Measurements from ENCODE around the gene MRFAP1L1. TPM values are rescaled to one million over a fixed set of nuclear protein-coding genes. Genes with fewer than 3 reads are reported as not detected.
"Not testable (repeated sequence)": the region's sequence is repeated elsewhere in the genome, so short reads cannot be mapped to it uniquely, and the experiment has no call there.

MRFAP1L1 gene
- total and polyA plus RNA-seq, 4 donors: 46.1 to 75.1 (median 56.3) TPM

DNA sequence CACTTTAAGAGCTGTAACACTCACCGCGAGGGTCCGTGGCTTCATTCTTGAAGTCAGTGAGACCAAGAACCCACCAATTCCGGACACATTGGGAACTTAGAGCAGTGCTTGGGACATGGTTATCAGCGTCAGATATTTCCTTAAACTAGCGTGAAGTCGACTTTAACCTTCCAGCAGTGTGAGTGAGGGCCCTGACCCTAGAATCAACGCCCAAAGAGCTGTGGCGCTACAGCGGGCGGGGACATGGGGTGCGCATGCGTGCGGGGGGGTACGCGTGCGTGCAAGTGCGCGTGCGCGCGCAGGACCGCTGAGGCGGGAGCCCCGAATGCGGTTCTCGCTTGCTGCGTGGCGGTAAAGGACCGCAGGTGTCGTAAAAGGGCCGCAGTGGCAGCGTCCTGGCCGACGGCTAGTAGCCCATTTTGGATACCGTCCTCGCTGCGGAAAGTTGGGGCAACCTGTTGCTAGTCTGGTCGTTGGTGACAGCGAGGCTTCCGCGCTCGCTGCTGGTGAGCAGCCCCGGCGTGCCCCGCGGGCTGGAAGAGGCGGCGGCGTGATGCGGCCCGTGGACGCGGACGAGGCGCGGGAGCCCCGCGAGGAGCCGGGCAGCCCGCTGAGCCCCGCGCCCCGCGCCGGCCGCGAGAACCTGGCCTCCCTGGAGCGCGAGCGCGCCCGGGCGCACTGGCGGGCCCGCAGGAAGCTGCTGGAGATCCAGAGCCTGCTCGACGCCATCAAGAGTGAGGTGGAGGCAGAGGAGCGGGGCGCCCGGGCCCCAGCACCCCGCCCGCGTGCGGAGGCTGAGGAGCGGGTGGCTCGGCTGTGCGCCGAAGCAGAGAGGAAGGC lies 35.8 kb downstream of the MRFAP1L1 start:
- peak overlapping the region; percentile 71 to 86 for H3K27ac ChIP-seq (ENCODE audit: low read depth in 1 of 2, low read length in 1 of 2)
- no peaks in the 10 kb centered on the region for H3K9me3 ChIP-seq (ENCODE audit: control insufficient read depth in 4 of 4, insufficient read depth in 3 of 4, low read length in 3 of 4)
- DNase-seq (peak; percentile 94 to 97 (median 95)), ATAC-seq (ENCODE audit: insufficient read depth, low FRiP score) (peak; percentile 89)
- peak overlapping the region; percentile 80 for H3K4me3 ChIP-seq
- TF ChIP-seq, protein P1, sequence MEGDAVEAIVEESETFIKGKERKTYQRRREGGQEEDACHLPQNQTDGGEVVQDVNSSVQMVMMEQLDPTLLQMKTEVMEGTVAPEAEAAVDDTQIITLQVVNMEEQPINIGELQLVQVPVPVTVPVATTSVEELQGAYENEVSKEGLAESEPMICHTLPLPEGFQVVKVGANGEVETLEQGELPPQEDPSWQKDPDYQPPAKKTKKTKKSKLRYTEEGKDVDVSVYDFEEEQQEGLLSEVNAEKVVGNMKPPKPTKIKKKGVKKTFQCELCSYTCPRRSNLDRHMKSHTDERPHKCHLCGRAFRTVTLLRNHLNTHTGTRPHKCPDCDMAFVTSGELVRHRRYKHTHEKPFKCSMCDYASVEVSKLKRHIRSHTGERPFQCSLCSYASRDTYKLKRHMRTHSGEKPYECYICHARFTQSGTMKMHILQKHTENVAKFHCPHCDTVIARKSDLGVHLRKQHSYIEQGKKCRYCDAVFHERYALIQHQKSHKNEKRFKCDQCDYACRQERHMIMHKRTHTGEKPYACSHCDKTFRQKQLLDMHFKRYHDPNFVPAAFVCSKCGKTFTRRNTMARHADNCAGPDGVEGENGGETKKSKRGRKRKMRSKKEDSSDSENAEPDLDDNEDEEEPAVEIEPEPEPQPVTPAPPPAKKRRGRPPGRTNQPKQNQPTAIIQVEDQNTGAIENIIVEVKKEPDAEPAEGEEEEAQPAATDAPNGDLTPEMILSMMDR (IDR thresholded peaks at IDR 0.05; ENCODE audit: control extremely low read depth, extremely low read depth): no peak
- 1 to 2% methylated on average over 80 to 89 of the region's 89 CpGs for WGBS, 2 donors
- peak overlapping the region; percentile 40 to 87 for H3K9ac ChIP-seq (ENCODE audit: insufficient read depth in 1 of 2, low read length in 2 of 2)
- H3K27me3 ChIP-seq (ENCODE audit: control insufficient read depth in 3 of 3, insufficient read depth in 3 of 3, low read length in 2 of 3): no peaks in the 10 kb centered on the region
- peaks cover 11 to 28% (median 19%) of the 10 kb centered on the region in 5 donors for H3K4me1 ChIP-seq (ENCODE audit: control insufficient read depth in 5 of 5, insufficient read depth in 5 of 5, low read length in 5 of 5)
- H3K36me3 ChIP-seq (ENCODE audit: control insufficient read depth in 4 of 4, insufficient read depth in 4 of 4, low read length in 4 of 4): peaks cover 0 to 10% (median 3%) of the 10 kb centered on the region in 4 donors

DNA sequence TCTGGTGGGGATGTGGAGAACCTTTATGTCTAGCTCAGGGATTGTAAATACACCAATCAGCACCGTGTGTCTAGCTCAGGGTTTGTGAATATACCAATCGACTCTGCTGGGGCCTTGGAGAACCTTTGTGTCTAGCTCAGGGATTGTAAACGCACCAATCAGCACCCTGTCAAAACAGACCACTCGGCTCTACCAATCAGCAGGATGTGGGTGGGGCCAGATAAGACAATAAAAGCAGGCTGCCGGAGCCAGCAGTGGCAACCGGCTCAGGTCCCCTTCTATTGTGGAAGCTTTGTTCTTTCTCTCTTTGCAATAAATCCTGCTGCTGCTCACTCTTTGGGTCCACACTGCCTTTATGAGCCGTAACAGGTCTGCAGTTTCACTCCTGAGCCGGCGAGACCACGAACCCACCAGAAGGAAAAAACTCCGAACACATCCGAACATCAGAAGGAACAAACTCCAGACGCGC lies 36.4 kb downstream of the MRFAP1L1 start:
- H3K9ac ChIP-seq (ENCODE audit: insufficient read depth in 1 of 2, low read length in 2 of 2): peak overlapping the region; percentile 40 to 87
- 27 to 34% methylated on average over 14 of the region's 14 CpGs for WGBS, 2 donors

DNA sequence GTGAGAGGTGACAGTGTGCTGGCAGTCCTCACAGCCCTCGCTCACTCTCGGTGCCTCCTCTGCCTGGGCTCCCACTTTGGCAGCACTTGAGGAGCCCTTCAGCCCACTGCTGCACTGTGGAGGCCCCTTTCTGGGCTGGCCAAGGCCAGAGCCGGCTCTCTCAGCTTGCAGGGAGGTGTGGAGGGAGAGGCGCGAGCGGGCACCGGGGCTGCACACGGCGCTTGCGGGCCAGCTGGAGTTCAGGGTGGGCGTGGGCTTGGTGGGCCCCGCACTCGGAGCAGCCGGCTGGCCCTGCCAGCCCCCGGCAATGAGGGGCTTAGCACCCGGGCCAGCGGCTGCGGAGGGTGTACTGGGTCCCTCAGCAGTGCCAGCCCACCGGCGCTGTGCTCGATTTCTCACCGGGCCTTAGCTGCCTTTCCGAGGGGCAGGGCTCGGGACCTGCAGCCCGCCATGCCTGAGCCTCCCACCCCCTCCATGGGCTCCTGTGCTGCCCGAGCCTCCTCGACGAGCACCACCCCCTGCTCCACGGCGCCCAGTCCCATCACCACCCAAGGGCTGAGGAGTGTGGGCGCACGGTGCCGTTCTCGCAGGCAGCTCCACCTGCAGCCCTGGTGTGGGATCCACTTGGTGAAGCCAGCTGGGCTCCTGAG lies 37.0 kb downstream of the MRFAP1L1 start:
- H3K27me3 ChIP-seq (ENCODE audit: control insufficient read depth in 3 of 3, insufficient read depth in 3 of 3, low read length in 2 of 3); H3K9ac ChIP-seq (ENCODE audit: insufficient read depth in 1 of 2, low read length in 2 of 2); ATAC-seq (ENCODE audit: insufficient read depth, low FRiP score); DNase-seq; H3K4me3 ChIP-seq; H3K9me3 ChIP-seq (ENCODE audit: control insufficient read depth in 4 of 4, insufficient read depth in 3 of 4, low read length in 3 of 4): not testable (repeated sequence)
- Histone ChIP-seq H3K36me3 (ENCODE audit: control insufficient read depth in 4 of 4, insufficient read depth in 4 of 4, low read length in 4 of 4) (peaks cover 0 to 10% (median 3%) of the 10 kb centered on the region in 4 donors), H3K27ac (ENCODE audit: low read depth in 1 of 2, low read length in 1 of 2) (peak overlapping the region in 1 of 2 donors; percentile 28), H3K4me1 (ENCODE audit: control insufficient read depth in 5 of 5, insufficient read depth in 5 of 5, low read length in 5 of 5) (peaks cover 11 to 28% (median 19%) of the 10 kb centered on the region in 5 donors)
- 96 to 97% methylated on average over 28 to 34 of the region's 34 CpGs for WGBS, 2 donors

More for the DNA sequence above, 36.4 kb downstream of the MRFAP1L1 start:
- not testable (repeated sequence) for ATAC-seq (ENCODE audit: insufficient read depth, low FRiP score); H3K9me3 ChIP-seq (ENCODE audit: control insufficient read depth in 4 of 4, insufficient read depth in 3 of 4, low read length in 3 of 4); H3K4me3 ChIP-seq; H3K27me3 ChIP-seq (ENCODE audit: control insufficient read depth in 3 of 3, insufficient read depth in 3 of 3, low read length in 2 of 3)
- H3K27ac ChIP-seq (ENCODE audit: low read depth in 1 of 2, low read length in 1 of 2): peak overlapping the region; percentile 71 to 86
- H3K36me3 ChIP-seq (ENCODE audit: control insufficient read depth in 4 of 4, insufficient read depth in 4 of 4, low read length in 4 of 4): peaks cover 0 to 10% (median 3%) of the 10 kb centered on the region in 4 donors
- H3K4me1 ChIP-seq (ENCODE audit: control insufficient read depth in 5 of 5, insufficient read depth in 5 of 5, low read length in 5 of 5): peaks cover 11 to 28% (median 19%) of the 10 kb centered on the region in 5 donors
- DNase-seq: peak in 1 of 3 donors; percentile 34

DNA sequence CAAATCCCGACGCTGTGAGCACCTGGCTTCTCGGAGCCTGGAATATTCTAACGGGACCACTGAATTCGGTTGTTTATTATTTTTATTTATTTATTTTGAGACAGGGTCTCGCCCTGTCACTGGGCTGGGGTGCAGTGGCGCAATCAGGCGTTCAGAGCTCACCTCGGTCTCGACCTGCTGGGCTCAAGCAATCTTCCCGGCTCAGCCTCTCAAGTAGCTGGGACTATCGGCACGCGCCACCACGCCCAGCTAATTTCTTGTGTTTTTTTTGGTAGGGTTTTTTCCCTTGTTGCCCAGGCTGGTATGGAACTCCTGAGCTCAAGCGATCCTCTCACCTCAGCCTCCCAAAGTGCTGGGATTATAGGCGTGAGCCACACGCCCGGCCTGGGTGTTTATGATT lies 37.5 kb downstream of the MRFAP1L1 start:
- Histone ChIP-seq H3K4me3 (no peak overlapping the region), H3K27me3 (ENCODE audit: control insufficient read depth in 3 of 3, insufficient read depth in 3 of 3, low read length in 2 of 3) (no peaks in the 10 kb centered on the region), H3K36me3 (ENCODE audit: control insufficient read depth in 4 of 4, insufficient read depth in 4 of 4, low read length in 4 of 4) (peaks cover 0 to 10% (median 2%) of the 10 kb centered on the region in 4 donors), H3K4me1 (ENCODE audit: control insufficient read depth in 5 of 5, insufficient read depth in 5 of 5, low read length in 5 of 5) (peaks cover 11 to 27% (median 19%) of the 10 kb centered on the region in 5 donors), H3K27ac (ENCODE audit: low read depth in 1 of 2, low read length in 1 of 2) (no peak overlapping the region), H3K9ac (ENCODE audit: insufficient read depth in 1 of 2, low read length in 2 of 2) (no peak overlapping the region), H3K9me3 (ENCODE audit: control insufficient read depth in 4 of 4, insufficient read depth in 3 of 4, low read length in 3 of 4) (no peaks in the 10 kb centered on the region)
- ATAC-seq (ENCODE audit: insufficient read depth, low FRiP score) (no peak), DNase-seq (no peak)
- TF ChIP-seq, protein P1 (IDR thresholded peaks at IDR 0.05; ENCODE audit: control extremely low read depth, extremely low read depth): no peak
- 96% methylated on average over 19 of the region's 19 CpGs for WGBS, 2 donors

Data from lung (tissue), 12 donors.